Measurements from ENCODE around the gene WAPL.

Gene WAPL

GRCh38 chr10:86388119-86388704, 133.4 kb downstream of the WAPL start:
- no peak for DNase-seq

GRCh38 chr10:86387178-86387794, 134.3 kb downstream of the WAPL start:
- DNase-seq: no peak

- no peak for DNase-seq
Observed at GRCh38 chr10:86385806-86386205, 135.8 kb downstream of the WAPL start.

All from effector CD8-positive, alpha-beta T cell (primary cell).